Stomach (tissue), 4 donors: ENCODE results near the gene DDR1.

Source experiments
- EP300 ChIP-seq: sonication (generic); formaldehyde crosslinking; IDR thresholded peaks from one replicate; pipeline ENCODE4 v1.6.1; 2017; ENCODE audit warnings: antibody characterized with exemption
- POLR2A ChIP-seq, 4 donors: fragments of 450-650 bp; IDR thresholded peaks; one replicate each; pipeline ENCODE4 v1.6.1; 2016; ENCODE audit warnings: antibody characterized with exemption in 4 of 4, control low read depth in 2 of 4, mild to moderate bottlenecking in 1 of 4, moderate library complexity in 1 of 4
- TF ChIP-seq, protein P1 (sequence below), 7 experiments: fragments of 450-650 bp in 4 of 7; fragments of 200-600 bp in 3 of 7; sonication (generic) in 3 of 7; IDR thresholded peaks; one replicate each; pipeline ENCODE4 v1.5.1; 2016 to 2019; ENCODE audit warnings: antibody characterized with exemption in 7 of 7, control low read depth in 2 of 7, mild to moderate bottlenecking in 1 of 7

DNA sequence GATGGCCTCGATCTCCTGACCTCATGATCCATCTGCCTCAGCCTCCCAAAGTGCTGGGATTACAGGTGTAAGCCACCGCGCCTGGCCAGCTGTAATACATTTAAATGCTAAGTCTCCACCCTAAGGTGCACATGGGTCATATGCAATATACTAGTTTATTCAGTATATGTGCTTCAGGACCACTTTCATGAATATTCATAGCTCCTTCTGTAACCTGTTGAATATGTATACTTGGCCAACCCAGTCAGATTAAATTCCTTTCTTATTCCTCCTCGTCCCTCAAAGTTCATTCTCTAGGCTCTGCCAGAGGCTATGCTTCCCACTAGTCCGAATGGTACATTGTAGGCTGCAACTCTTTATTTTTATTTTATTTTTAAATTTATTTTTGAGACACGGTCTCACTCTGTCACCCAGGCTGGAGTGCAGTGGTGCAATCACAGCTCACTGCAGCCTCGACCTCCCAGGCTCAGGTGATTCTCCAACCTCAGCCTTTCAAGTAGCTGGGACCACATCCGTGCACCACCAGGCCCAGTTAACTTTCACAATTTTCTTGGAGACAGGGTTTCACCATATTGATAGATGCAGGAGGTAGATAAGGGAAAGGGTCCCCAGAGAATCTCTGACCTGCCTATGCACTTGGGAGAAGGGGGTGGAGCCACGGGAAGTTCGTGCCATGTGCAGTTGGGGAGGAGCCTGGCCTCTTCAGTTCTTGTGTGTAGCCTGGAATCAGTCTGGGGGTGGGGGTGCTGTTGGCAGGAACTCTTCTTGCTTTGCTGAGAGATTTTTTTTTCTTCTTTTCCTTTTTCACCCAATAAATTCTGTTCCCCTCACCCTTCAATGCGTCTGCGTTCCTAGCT lies 41.3 kb upstream of the DDR1 start:
- TF ChIP-seq, protein P1, sequence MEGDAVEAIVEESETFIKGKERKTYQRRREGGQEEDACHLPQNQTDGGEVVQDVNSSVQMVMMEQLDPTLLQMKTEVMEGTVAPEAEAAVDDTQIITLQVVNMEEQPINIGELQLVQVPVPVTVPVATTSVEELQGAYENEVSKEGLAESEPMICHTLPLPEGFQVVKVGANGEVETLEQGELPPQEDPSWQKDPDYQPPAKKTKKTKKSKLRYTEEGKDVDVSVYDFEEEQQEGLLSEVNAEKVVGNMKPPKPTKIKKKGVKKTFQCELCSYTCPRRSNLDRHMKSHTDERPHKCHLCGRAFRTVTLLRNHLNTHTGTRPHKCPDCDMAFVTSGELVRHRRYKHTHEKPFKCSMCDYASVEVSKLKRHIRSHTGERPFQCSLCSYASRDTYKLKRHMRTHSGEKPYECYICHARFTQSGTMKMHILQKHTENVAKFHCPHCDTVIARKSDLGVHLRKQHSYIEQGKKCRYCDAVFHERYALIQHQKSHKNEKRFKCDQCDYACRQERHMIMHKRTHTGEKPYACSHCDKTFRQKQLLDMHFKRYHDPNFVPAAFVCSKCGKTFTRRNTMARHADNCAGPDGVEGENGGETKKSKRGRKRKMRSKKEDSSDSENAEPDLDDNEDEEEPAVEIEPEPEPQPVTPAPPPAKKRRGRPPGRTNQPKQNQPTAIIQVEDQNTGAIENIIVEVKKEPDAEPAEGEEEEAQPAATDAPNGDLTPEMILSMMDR (IDR thresholded peaks at IDR 0.05): no peak
- TF ChIP-seq POLR2A (IDR thresholded peaks at IDR 0.05) (no peak), EP300 (no peak)
